ENCODE measurements around the gene IFNK.

Gene IFNK

DNA sequence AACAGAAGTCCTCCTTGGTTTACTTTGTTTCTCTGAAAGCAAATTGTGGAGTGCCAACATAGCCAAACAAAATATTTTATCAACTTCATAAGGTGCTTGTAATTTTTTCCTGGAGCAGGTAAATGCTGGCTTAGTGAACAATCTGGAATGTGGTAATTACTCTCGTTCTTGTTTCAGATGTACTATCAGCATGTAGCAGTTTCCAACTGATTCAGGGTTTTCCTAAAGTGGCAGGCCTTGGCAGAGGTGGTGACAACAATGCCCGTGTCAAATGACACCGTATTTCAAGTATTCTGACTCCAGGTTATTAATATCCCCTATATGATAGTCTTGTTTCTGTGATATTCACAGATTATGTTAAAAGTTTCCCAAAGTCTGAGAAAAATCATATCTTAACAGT is 48.0 kb downstream of the IFNK start:
- FAIRE-seq (no peak), DNase-seq (ENCODE audit: low spot score) (no peak)

DNA sequence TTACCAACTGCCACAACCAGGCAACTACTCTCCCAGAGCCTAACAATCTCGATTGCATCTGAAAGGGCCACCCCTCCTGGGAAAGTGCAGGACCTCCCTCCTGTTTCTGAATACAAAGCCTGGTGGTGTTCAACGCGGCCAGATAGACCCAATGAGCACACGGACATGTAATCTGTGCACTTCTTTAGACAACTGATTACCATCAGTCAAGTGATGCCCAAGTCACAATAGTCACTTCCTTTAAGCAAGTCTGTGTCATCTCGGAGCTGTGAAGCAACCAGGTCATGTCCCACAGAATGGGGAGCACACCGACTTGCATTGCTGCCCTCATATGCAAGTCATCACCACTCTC is 48.5 kb downstream of the IFNK start:
- FAIRE-seq: peak; percentile 90
- peak; percentile 60 for DNase-seq (ENCODE audit: low spot score)

DNA sequence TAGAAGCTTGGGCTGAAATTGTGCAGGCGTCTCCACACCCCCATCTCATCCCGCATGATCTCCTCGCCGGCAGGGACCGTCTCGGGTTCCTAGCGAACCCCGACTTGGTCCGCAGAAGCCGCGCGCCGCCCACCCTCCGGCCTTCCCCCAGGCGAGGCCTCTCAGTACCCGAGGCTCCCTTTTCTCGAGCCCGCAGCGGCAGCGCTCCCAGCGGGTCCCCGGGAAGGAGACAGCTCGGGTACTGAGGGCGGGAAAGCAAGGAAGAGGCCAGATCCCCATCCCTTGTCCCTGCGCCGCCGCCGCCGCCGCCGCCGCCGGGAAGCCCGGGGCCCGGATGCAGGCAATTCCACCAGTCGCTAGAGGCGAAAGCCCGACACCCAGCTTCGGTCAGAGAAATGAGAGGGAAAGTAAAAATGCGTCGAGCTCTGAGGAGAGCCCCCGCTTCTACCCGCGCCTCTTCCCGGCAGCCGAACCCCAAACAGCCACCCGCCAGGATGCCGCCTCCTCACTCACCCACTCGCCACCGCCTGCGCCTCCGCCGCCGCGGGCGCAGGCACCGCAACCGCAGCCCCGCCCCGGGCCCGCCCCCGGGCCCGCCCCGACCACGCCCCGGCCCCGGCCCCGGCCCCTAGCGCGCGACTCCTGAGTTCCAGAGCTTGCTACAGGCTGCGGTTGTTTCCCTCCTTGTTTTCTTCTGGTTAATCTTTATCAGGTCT is 49.0 kb downstream of the IFNK start, which contains the start of gene C9orf72:
C9orf72 (minus strand) TSS at position 564 of the 716 bp plus-strand sequence. CDS start 6,361 bp downstream, outside the sequence.
- FAIRE-seq (no peak), DNase-seq (ENCODE audit: low spot score) (peak; percentile 98)

DNA sequence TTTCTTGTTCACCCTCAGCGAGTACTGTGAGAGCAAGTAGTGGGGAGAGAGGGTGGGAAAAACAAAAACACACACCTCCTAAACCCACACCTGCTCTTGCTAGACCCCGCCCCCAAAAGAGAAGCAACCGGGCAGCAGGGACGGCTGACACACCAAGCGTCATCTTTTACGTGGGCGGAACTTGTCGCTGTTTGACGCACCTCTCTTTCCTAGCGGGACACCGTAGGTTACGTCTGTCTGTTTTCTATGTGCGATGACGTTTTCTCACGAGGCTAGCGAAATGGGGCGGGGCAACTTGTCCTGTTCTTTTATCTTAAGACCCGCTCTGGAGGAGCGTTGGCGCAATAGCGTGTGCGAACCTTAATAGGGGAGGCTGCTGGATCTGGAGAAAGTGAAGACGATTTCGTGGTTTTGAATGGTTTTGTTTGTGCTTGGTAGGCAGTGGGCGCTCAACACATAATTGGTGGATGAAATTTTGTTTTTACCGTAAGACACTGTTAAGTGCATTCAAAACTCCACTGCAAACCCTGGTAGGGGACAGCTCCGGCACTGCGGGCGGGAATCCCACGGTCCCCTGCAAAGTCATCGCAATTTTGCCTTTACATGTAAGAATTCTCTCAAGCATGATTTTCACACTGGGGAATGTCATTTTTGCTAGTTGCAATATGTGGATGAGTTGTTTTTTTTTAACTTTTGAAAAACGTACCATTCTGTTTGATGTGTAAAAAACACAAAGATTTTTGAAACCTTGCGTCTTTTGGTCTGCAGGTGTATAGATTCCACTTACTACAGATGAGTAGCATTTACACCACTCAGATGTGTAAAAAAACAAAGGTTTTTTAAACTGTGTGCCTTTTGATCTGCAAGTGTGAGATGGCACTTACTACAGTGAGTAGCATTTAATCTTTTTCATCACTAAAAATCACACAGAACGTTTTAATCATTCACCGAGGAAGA is 49.8 kb downstream of the IFNK start:
- DNase-seq (ENCODE audit: low spot score) (peak; percentile 99), FAIRE-seq (peak; percentile 100)

Data from urothelium cell line (cell line).